Measurements from ENCODE around the gene SLC44A5. TPM values are rescaled to one million over a fixed set of nuclear protein-coding genes. Genes with fewer than 3 reads are reported as not detected.
"Not testable (repeated sequence)": the region's sequence is repeated elsewhere in the genome, so short reads cannot be mapped to it uniquely, and the experiment has no call there.

SLC44A5 gene
- total RNA-seq, 4 donors from 2014 or later = 2.2 to 5.2 (median 3.3) TPM; not detected in 1

DNA sequence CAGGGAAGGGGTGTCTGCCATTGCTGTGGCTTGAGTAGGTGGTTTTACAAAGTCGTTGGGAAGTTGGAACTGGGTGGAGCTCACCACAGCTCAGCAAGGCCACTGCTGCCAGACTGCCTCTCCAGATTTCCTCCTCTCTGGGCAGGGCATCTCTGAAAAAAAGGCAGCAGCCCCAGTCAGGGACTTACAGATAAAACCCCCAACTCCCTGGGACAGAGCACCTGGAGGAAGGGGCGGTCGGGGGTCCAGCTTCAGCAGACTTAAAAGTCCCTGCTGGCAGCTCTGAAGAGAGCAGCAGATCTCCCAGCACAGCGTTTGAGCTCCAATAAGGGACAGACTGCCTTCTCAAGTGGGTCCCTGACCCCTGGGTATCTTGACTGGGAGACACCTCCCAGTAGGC lies 352.6 kb downstream of the SLC44A5 start:
- TF ChIP-seq POLR2A (IDR thresholded peaks at IDR 0.05) = no peak
- no peak for TF ChIP-seq EP300 (IDR thresholded peaks at IDR 0.05; ENCODE audit: low read depth)
- TF ChIP-seq, protein P1, sequence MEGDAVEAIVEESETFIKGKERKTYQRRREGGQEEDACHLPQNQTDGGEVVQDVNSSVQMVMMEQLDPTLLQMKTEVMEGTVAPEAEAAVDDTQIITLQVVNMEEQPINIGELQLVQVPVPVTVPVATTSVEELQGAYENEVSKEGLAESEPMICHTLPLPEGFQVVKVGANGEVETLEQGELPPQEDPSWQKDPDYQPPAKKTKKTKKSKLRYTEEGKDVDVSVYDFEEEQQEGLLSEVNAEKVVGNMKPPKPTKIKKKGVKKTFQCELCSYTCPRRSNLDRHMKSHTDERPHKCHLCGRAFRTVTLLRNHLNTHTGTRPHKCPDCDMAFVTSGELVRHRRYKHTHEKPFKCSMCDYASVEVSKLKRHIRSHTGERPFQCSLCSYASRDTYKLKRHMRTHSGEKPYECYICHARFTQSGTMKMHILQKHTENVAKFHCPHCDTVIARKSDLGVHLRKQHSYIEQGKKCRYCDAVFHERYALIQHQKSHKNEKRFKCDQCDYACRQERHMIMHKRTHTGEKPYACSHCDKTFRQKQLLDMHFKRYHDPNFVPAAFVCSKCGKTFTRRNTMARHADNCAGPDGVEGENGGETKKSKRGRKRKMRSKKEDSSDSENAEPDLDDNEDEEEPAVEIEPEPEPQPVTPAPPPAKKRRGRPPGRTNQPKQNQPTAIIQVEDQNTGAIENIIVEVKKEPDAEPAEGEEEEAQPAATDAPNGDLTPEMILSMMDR (IDR thresholded peaks at IDR 0.05) = no peak
- TF ChIP-seq POLR2AphosphoS5 (IDR thresholded peaks at IDR 0.05) = no peak
- H3K9me3 ChIP-seq = no peaks in the 10 kb centered on the region
- intact Hi-C loops (cut with DNase I; ENCODE audit: low total_unique reads) (no loop called here), in situ Hi-C loops (cut with MboI; ENCODE audit: low pct_ligation_motif_present in 1 of 4, low pct_unique_long_range_greater_than_20kb in 1 of 4, low sequenced_read_pairs in 3 of 4) (loop anchor here in 1 of 4 donors (25.0 kb wide), 1 partner anchor 379 kb away; no protein-coding TSS in a partner anchor)
- 82% methylated on average over 4 of the region's 4 CpGs; no CpG with 5 or more reads in 1 of the 2 donors for WGBS, 2 donors (ENCODE audit: low coverage in 1 of 2)
- no peak overlapping the region for H3K27ac ChIP-seq
- no peaks in the 10 kb centered on the region for H3K4me1 ChIP-seq
- no peaks in the 10 kb centered on the region for H3K36me3 ChIP-seq
- no peak for DNase-seq
- no peaks in the 10 kb centered on the region for H3K27me3 ChIP-seq
- H3K4me3 ChIP-seq = no peak overlapping the region

DNA sequence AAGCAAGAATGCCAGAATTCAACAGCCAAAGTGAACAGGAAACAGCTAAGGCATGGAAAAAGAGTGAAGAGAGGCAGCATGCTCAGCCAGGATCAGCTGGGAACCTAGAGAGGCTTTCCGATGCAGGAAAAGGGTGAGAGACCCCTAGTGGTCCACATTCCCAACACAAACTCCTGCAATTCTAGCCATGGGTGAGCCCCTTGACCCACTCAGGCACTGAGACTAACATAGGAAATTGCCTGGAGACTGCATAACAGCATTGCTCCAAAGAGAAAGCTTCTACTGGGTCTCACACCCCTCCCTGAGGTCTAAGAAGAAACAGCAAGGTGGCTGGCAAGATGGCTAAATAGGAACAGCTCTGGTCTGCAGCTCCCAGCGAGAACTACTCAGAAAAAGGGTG lies 353.5 kb downstream of the SLC44A5 start:
- intact Hi-C loops (cut with DNase I; ENCODE audit: low total_unique reads) (no loop called here), in situ Hi-C loops (cut with MboI; ENCODE audit: low pct_ligation_motif_present in 1 of 4, low pct_unique_long_range_greater_than_20kb in 1 of 4, low sequenced_read_pairs in 3 of 4) (loop anchor here in 1 of 4 donors (25.0 kb wide), 1 partner anchor 380 kb away; no protein-coding TSS in a partner anchor)
- Histone ChIP-seq H3K9me3 (no peaks in the 10 kb centered on the region), H3K4me3 (no peak overlapping the region), H3K27ac (no peak overlapping the region), H3K27me3 (no peaks in the 10 kb centered on the region), H3K36me3 (no peaks in the 10 kb centered on the region), H3K4me1 (no peaks in the 10 kb centered on the region)
- DNase-seq = no peak
- 26 to 29% methylated on average over 1 to 2 of the region's 2 CpGs for WGBS, 2 donors (ENCODE audit: low coverage in 1 of 2)
- no peak for TF ChIP-seq POLR2A (IDR thresholded peaks at IDR 0.05)
- TF ChIP-seq, protein P1 (IDR thresholded peaks at IDR 0.05) = no peak
- no peak for TF ChIP-seq EP300 (IDR thresholded peaks at IDR 0.05; ENCODE audit: low read depth)

DNA sequence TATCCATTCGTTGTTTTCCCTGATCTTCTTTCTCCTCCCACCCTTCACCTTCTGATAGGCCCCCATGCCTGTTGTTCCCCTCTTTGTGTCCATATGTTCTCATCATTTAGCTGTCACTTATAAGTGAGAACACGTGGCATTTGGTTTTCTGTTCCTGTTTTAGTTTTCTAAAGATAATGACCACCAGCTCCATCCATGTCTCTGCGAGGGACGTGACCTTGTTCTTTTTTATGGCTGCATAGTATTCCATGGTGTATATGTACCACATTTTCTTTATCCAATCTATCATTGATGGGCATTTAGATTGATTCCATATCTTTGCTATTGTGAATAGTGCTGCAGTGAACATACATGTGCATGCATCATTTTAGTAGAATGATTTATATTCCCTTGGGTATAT lies 360.8 kb downstream of the SLC44A5 start:
- H3K9me3 ChIP-seq; DNase-seq; H3K4me3 ChIP-seq; H3K4me1 ChIP-seq; H3K36me3 ChIP-seq; intact Hi-C loops (cut with DNase I; ENCODE audit: low total_unique reads); H3K27ac ChIP-seq; H3K27me3 ChIP-seq: not testable (repeated sequence)
- in situ Hi-C loops (cut with MboI; ENCODE audit: low pct_ligation_motif_present in 1 of 4, low pct_unique_long_range_greater_than_20kb in 1 of 4, low sequenced_read_pairs in 3 of 4) = loop anchor here in 1 of 4 donors (25.0 kb wide), 1 partner anchor 387 kb away; no protein-coding TSS in a partner anchor
- WGBS, 2 donors (ENCODE audit: low coverage in 1 of 2) = 76 to 78% methylated on average over 4 of the region's 4 CpGs

DNA sequence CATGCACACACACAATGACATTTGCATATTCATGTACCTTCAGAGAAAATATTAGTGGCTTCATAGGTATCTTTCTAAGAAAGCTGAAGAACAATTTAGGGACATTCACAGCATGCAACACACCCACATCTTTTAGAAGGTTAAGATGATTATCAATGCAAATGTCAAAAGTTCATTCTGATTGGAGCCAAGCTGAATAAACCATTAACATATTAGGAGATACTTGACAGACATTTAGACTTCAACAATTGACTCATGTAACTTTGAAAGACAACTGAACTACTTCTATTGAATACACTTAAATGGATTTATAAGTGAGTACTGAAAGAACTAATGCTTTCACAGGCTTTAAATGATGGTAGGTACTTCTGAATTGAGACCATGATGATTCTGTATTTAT lies 365.7 kb downstream of the SLC44A5 start:
- TF ChIP-seq, protein P1 (IDR thresholded peaks at IDR 0.05) = no peak
- no peak for TF ChIP-seq POLR2AphosphoS5 (IDR thresholded peaks at IDR 0.05)
- TF ChIP-seq EP300 (IDR thresholded peaks at IDR 0.05; ENCODE audit: low read depth) = no peak
- TF ChIP-seq POLR2A (IDR thresholded peaks at IDR 0.05) = no peak
- H3K4me1 ChIP-seq = no peaks in the 10 kb centered on the region
- no peaks in the 10 kb centered on the region for H3K27me3 ChIP-seq
- intact Hi-C loops (cut with DNase I; ENCODE audit: low total_unique reads) = no loop called here
- no peaks in the 10 kb centered on the region for H3K36me3 ChIP-seq
- DNase-seq = no peak
- no peaks in the 10 kb centered on the region for H3K9me3 ChIP-seq
- H3K4me3 ChIP-seq = no peak overlapping the region
- in situ Hi-C loops (cut with MboI; ENCODE audit: low pct_ligation_motif_present in 1 of 4, low pct_unique_long_range_greater_than_20kb in 1 of 4, low sequenced_read_pairs in 3 of 4) = loop anchor here in 1 of 4 donors (25.0 kb wide), 1 partner anchor 392 kb away; no protein-coding TSS in a partner anchor
- H3K27ac ChIP-seq = no peak overlapping the region

DNA sequence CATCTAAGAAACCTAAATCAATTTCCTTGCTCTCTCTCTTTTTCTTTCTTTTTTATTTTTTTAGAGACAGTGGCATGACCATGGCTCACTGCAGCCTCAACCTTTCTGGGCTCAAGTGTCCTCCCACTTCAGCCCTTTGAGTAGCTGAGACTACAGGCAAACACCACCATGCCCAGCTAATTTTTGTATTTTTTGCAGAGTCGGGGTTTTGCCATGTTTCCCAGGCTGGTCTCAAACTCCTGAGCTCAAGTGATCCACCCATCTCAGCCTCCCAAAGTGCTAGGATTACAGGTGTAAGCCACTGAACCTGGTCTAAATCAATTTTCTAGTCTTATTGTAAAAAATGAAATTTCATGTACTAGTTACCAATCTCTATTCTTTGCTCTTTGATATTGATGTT lies 367.8 kb downstream of the SLC44A5 start:
- in situ Hi-C loops (cut with MboI; ENCODE audit: low pct_ligation_motif_present in 1 of 4, low pct_unique_long_range_greater_than_20kb in 1 of 4, low sequenced_read_pairs in 3 of 4) = loop anchor here in 1 of 4 donors (25.0 kb wide), 1 partner anchor 394 kb away; no protein-coding TSS in a partner anchor
- no peak for DNase-seq
- no peaks in the 10 kb centered on the region for H3K9me3 ChIP-seq
- no peak overlapping the region for H3K4me3 ChIP-seq
- no peak overlapping the region for H3K27ac ChIP-seq
- no peaks in the 10 kb centered on the region for H3K4me1 ChIP-seq
- H3K36me3 ChIP-seq = no peaks in the 10 kb centered on the region
- TF ChIP-seq POLR2AphosphoS5 (IDR thresholded peaks at IDR 0.05) = no peak
- TF ChIP-seq, protein P1 (IDR thresholded peaks at IDR 0.05) = no peak
- no peak for TF ChIP-seq EP300 (IDR thresholded peaks at IDR 0.05; ENCODE audit: low read depth)
- TF ChIP-seq POLR2A (IDR thresholded peaks at IDR 0.05) = no peak
- WGBS, 2 donors (ENCODE audit: low coverage in 1 of 2) = 71 to 88% methylated on average over 1 of the region's 1 CpG
- intact Hi-C loops (cut with DNase I; ENCODE audit: low total_unique reads) = no loop called here
- no peaks in the 10 kb centered on the region for H3K27me3 ChIP-seq

Measured in transverse colon (tissue), 4 donors.